ENCODE measurements around the gene RABGGTA.

- TF ChIP-seq, protein P1, sequence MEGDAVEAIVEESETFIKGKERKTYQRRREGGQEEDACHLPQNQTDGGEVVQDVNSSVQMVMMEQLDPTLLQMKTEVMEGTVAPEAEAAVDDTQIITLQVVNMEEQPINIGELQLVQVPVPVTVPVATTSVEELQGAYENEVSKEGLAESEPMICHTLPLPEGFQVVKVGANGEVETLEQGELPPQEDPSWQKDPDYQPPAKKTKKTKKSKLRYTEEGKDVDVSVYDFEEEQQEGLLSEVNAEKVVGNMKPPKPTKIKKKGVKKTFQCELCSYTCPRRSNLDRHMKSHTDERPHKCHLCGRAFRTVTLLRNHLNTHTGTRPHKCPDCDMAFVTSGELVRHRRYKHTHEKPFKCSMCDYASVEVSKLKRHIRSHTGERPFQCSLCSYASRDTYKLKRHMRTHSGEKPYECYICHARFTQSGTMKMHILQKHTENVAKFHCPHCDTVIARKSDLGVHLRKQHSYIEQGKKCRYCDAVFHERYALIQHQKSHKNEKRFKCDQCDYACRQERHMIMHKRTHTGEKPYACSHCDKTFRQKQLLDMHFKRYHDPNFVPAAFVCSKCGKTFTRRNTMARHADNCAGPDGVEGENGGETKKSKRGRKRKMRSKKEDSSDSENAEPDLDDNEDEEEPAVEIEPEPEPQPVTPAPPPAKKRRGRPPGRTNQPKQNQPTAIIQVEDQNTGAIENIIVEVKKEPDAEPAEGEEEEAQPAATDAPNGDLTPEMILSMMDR (IDR thresholded peaks at IDR 0.05; ENCODE audit: low read length), result no peak
- TF ChIP-seq EZH2 (optimal IDR thresholded peaks at IDR 0.05; ENCODE audit: low read depth, low read length), result no peak
These were observed 7.5 kb downstream of the RABGGTA start for GRCh38 chr14:24263848-24264247.
